Dermis lymphatic vessel endothelial cell (primary cell): ENCODE results near the gene FREM1. TPM values are rescaled to one million over a fixed set of nuclear protein-coding genes. Genes with fewer than 3 reads are reported as not detected.

Experiments
- total RNA-seq: library from RNA; depleted of rRNA; stranded (reverse); fragments of >200 nt; gene quantifications from 2 replicates; pipeline ENCODE4 v1.2.1, GENCODE V29; 2014

The FREM1 gene, protein sequence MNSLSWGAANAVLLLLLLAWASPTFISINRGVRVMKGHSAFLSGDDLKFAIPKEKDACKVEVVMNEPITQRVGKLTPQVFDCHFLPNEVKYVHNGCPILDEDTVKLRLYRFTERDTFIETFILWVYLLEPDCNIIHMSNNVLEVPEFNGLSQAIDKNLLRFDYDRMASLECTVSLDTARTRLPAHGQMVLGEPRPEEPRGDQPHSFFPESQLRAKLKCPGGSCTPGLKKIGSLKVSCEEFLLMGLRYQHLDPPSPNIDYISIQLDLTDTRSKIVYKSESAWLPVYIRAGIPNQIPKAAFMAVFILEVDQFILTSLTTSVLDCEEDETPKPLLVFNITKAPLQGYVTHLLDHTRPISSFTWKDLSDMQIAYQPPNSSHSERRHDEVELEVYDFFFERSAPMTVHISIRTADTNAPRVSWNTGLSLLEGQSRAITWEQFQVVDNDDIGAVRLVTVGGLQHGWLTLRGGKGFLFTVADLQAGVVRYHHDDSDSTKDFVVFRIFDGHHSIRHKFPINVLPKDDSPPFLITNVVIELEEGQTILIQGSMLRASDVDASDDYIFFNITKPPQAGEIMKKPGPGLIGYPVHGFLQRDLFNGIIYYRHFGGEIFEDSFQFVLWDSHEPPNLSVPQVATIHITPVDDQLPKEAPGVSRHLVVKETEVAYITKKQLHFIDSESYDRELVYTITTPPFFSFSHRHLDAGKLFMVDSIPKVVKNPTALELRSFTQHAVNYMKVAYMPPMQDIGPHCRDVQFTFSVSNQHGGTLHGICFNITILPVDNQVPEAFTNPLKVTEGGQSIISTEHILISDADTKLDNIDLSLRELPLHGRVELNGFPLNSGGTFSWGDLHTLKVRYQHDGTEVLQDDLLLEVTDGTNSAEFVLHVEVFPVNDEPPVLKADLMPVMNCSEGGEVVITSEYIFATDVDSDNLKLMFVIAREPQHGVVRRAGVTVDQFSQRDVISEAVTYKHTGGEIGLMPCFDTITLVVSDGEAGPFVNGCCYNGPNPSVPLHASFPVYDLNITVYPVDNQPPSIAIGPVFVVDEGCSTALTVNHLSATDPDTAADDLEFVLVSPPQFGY (N-terminal part only)
- total RNA-seq, result under 0.01 and 0.09 TPM in 2 replicates

DNA sequence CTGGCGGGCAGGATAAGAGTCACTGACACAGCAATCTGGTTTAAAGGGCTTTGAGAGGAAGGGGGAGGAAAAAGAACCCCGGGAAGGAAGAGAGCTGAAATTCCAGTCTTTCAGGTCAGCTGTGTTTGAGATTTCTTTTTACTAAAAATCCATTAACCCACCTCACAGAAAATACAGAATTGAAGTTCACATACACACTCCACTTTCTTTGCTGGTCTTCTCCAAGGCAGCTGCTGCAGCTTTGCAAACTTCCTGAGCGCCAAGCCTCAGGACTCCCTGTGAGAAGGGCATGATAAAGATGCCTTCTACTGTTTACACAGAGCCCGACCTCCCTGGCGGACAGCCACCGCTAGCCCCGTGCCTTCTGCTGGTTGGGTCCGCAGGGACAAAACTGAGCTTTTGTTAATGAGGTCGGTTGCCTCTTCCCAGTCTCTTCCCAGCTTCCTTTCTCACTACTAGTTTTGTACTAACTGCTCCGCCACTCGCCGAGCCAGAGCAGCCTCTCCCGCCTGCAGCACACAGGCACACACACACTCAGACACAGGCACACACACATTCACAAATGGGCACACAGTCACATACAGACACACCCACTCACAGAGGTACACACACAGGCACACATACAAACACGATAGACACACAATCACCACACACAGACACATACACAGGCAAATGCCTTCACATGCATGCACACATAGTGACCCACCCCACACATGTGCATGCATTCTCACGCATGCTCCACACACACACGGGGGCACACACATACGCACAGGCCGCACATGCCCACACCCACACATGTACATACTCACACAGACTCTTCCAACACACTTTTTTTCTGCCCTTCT lies at the start of gene FREM1:
FREM1 (minus strand) TSS at position 468 of the 845 bp plus-strand sequence. CDS start 41,451 bp downstream, outside the sequence.

DNA sequence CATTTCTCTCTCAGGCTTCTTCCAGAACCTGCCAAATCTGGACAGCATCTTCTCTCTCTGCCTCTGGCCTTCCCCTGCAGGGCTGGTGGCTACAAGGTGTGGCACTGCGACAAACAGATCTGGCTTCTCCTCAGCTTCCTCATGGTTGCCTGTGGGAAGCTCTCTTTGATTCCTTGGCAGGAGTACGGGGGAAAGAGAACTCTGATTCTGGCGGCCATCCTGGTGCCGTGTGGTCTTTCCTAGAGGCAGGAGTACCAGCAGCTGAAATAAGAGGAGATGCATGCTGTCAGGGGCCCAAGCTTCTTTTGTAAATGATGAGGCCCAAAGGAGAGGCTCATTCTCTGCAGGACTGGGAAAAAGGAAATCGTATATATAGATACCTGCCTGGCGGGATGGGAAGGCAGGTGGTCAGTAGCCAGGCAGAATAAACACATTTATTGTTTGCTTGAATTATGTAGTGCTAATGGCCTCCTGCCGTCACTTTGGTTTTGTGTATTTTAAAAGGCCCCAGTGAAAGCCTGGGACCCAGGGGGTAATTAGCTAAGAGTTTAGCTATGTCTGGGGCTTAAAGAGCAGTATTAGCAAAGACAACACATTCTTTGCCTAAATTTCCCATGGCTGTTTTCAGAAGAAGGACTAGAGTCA lies 187.7 kb downstream of the FREM1 start, which contains the start of gene CER1:
CER1 (minus strand) TSS at position 343 of the 645 bp plus-strand sequence; CDS start at position 282, 61 bp downstream.

DNA sequence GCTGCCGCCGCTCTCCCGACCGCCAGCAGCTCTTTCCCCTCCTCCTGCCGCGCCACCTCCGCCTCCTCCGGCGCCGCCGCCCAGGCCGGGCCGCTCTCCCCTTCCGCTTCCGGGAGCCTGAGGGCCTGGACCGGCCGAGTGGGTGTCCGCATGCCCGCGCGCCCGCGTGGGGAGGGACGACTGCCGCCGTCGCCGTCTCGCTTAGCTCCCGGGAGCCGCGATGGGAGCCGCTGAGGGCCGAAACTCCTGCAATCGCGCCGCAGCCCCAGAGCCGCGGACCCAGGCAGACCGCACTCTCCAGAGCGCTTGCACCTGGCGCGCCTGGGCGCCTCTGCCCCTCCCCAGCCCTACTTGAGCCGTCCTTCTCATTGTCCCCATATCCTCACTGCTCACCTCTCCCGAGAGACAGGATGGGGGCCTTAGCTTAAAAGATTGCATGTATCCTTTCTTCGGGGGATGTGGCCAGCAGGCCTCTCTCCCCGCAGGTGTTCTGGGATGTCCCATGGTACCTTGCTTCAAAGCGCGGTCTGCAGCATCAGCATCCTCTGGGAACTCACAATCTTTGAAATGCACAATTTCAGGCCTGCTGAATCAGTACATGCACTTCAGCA lies 216.9 kb downstream of the FREM1 start, which contains the start of gene ZDHHC21:
ZDHHC21 (minus strand) TSS at position 182 of the 611 bp plus-strand sequence. CDS start 19,092 bp downstream, outside the sequence.

Other genes starting within 250 kb of the FREM1 start
- 9.8 and 11.3 TPM in 2 replicates for gene ZDHHC21, start 217.0 kb downstream of the FREM1 start, total RNA-seq
- not detected in 2 replicates for gene CER1, start 187.7 kb downstream of the FREM1 start, total RNA-seq